ENCODE data around the gene SNAP25.

Gene SNAP25

GRCh38 chr20:10306440-10307358 is 88.1 kb downstream of the SNAP25 start:
- H3K9me3 ChIP-seq (ENCODE audit: control insufficient read depth, low read length), result no peaks in the 10 kb centered on the region
- peaks cover 23% of the 10 kb centered on the region for H3K4me1 ChIP-seq (ENCODE audit: control insufficient read depth, insufficient read depth, low read length, poor library complexity, severe bottlenecking)
- 50 to 77% methylated on average over 1 to 3 of the region's 3 CpGs for WGBS, 2 experiments (ENCODE audit: insufficient coverage in 2 of 2)
- no peaks in the 10 kb centered on the region for H3K36me3 ChIP-seq (ENCODE audit: control insufficient read depth, insufficient read depth, low read length)
- no peak overlapping the region for H3K4me3 ChIP-seq (ENCODE audit: extremely low read depth, insufficient read depth, low read length, poor library complexity, severe bottlenecking)
- no peak overlapping the region for H3K27ac ChIP-seq (ENCODE audit: low read depth, low read length, severe bottlenecking)

- H3K4me3 ChIP-seq (ENCODE audit: extremely low read depth, insufficient read depth, low read length, poor library complexity, severe bottlenecking), result no peak overlapping the region
Observed at GRCh38 chr20:10307359-10307735, 88.7 kb downstream of the SNAP25 start.

GRCh38 chr20:10308652-10309051 is 90.0 kb downstream of the SNAP25 start:
- Histone ChIP-seq H3K4me3 (ENCODE audit: extremely low read depth, insufficient read depth, low read length, poor library complexity, severe bottlenecking) (no peak overlapping the region), H3K27ac (ENCODE audit: low read depth, low read length, severe bottlenecking) (no peak overlapping the region), H3K9me3 (ENCODE audit: control insufficient read depth, low read length) (no peaks in the 10 kb centered on the region), H3K4me1 (ENCODE audit: control insufficient read depth, insufficient read depth, low read length, poor library complexity, severe bottlenecking) (peaks cover 29% of the 10 kb centered on the region), H3K36me3 (ENCODE audit: control insufficient read depth, insufficient read depth, low read length) (no peaks in the 10 kb centered on the region)
- WGBS, 2 experiments (ENCODE audit: insufficient coverage in 2 of 2), result 50% methylated on average over 2 of the region's 2 CpGs

More at GRCh38 chr20:10307359-10307735, 88.7 kb downstream of the SNAP25 start:
- peaks cover 23% of the 10 kb centered on the region for H3K4me1 ChIP-seq (ENCODE audit: control insufficient read depth, insufficient read depth, low read length, poor library complexity, severe bottlenecking)
- no peaks in the 10 kb centered on the region for H3K9me3 ChIP-seq (ENCODE audit: control insufficient read depth, low read length)
- H3K27ac ChIP-seq (ENCODE audit: low read depth, low read length, severe bottlenecking), result peak overlapping the region; percentile 55
- H3K36me3 ChIP-seq (ENCODE audit: control insufficient read depth, insufficient read depth, low read length), result no peaks in the 10 kb centered on the region
- WGBS, 2 experiments (ENCODE audit: insufficient coverage in 2 of 2), result no CpG with 5 or more reads among the region's 3 CpGs

GRCh38 chr20:10309326-10309725 is 90.7 kb downstream of the SNAP25 start:
- Histone ChIP-seq H3K36me3 (ENCODE audit: control insufficient read depth, insufficient read depth, low read length) (no peaks in the 10 kb centered on the region), H3K27ac (ENCODE audit: low read depth, low read length, severe bottlenecking) (no peak overlapping the region), H3K4me3 (ENCODE audit: extremely low read depth, insufficient read depth, low read length, poor library complexity, severe bottlenecking) (no peak overlapping the region), H3K4me1 (ENCODE audit: control insufficient read depth, insufficient read depth, low read length, poor library complexity, severe bottlenecking) (peaks cover 31% of the 10 kb centered on the region), H3K9me3 (ENCODE audit: control insufficient read depth, low read length) (no peaks in the 10 kb centered on the region)
- whole genome bisulfite sequencing, 2 experiments (ENCODE audit: insufficient coverage in 2 of 2), result 83% methylated on average over 1 of the region's 2 CpGs; no CpG with 5 or more reads in 1 of the 2 experiments

GRCh38 chr20:10312111-10312510 is 93.5 kb downstream of the SNAP25 start:
- peaks cover 13% of the 10 kb centered on the region for H3K9me3 ChIP-seq (ENCODE audit: control insufficient read depth, low read length)
- no CpG with 5 or more reads among the region's 1 CpG for WGBS, 2 experiments (ENCODE audit: insufficient coverage in 2 of 2)
- H3K27ac ChIP-seq (ENCODE audit: low read depth, low read length, severe bottlenecking), result no peak overlapping the region
- peaks cover 31% of the 10 kb centered on the region for H3K4me1 ChIP-seq (ENCODE audit: control insufficient read depth, insufficient read depth, low read length, poor library complexity, severe bottlenecking)
- H3K36me3 ChIP-seq (ENCODE audit: control insufficient read depth, insufficient read depth, low read length), result no peaks in the 10 kb centered on the region
- H3K4me3 ChIP-seq (ENCODE audit: extremely low read depth, insufficient read depth, low read length, poor library complexity, severe bottlenecking), result no peak overlapping the region

- H3K27ac ChIP-seq (ENCODE audit: low read depth, low read length, severe bottlenecking), result no peak overlapping the region
- no peak overlapping the region for H3K4me3 ChIP-seq (ENCODE audit: extremely low read depth, insufficient read depth, low read length, poor library complexity, severe bottlenecking)
- H3K9me3 ChIP-seq (ENCODE audit: control insufficient read depth, low read length), result peaks cover 15% of the 10 kb centered on the region
- peaks cover 29% of the 10 kb centered on the region for H3K4me1 ChIP-seq (ENCODE audit: control insufficient read depth, insufficient read depth, low read length, poor library complexity, severe bottlenecking)
- no peaks in the 10 kb centered on the region for H3K36me3 ChIP-seq (ENCODE audit: control insufficient read depth, insufficient read depth, low read length)
Observed at GRCh38 chr20:10313215-10313614, 94.6 kb downstream of the SNAP25 start.

GRCh38 chr20:10313701-10314100 is 95.1 kb downstream of the SNAP25 start:
- Histone ChIP-seq H3K4me3 (ENCODE audit: extremely low read depth, insufficient read depth, low read length, poor library complexity, severe bottlenecking) (no peak overlapping the region), H3K27ac (ENCODE audit: low read depth, low read length, severe bottlenecking) (peak overlapping the region; percentile 7), H3K36me3 (ENCODE audit: control insufficient read depth, insufficient read depth, low read length) (no peaks in the 10 kb centered on the region), H3K4me1 (ENCODE audit: control insufficient read depth, insufficient read depth, low read length, poor library complexity, severe bottlenecking) (peaks cover 29% of the 10 kb centered on the region), H3K9me3 (ENCODE audit: control insufficient read depth, low read length) (peaks cover 15% of the 10 kb centered on the region)
- 25 to 33% methylated on average over 1 to 3 of the region's 3 CpGs for WGBS, 2 experiments (ENCODE audit: insufficient coverage in 2 of 2)

GRCh38 chr20:10314198-10314597 is 95.6 kb downstream of the SNAP25 start:
- Histone ChIP-seq H3K9me3 (ENCODE audit: control insufficient read depth, low read length) (peaks cover 15% of the 10 kb centered on the region), H3K4me3 (ENCODE audit: extremely low read depth, insufficient read depth, low read length, poor library complexity, severe bottlenecking) (no peak overlapping the region), H3K4me1 (ENCODE audit: control insufficient read depth, insufficient read depth, low read length, poor library complexity, severe bottlenecking) (peaks cover 25% of the 10 kb centered on the region), H3K36me3 (ENCODE audit: control insufficient read depth, insufficient read depth, low read length) (no peaks in the 10 kb centered on the region), H3K27ac (ENCODE audit: low read depth, low read length, severe bottlenecking) (peak overlapping the region; percentile 7)
- WGBS, 2 experiments (ENCODE audit: insufficient coverage in 2 of 2), result 33 to 40% methylated on average over 1 to 2 of the region's 2 CpGs

GRCh38 chr20:10315138-10315537 is 96.5 kb downstream of the SNAP25 start:
- Histone ChIP-seq H3K9me3 (ENCODE audit: control insufficient read depth, low read length) (peaks cover 15% of the 10 kb centered on the region), H3K4me1 (ENCODE audit: control insufficient read depth, insufficient read depth, low read length, poor library complexity, severe bottlenecking) (peaks cover 18% of the 10 kb centered on the region), H3K36me3 (ENCODE audit: control insufficient read depth, insufficient read depth, low read length) (no peaks in the 10 kb centered on the region), H3K4me3 (ENCODE audit: extremely low read depth, insufficient read depth, low read length, poor library complexity, severe bottlenecking) (no peak overlapping the region), H3K27ac (ENCODE audit: low read depth, low read length, severe bottlenecking) (no peak overlapping the region)
- 66 to 79% methylated on average over 4 to 5 of the region's 5 CpGs for WGBS, 2 experiments (ENCODE audit: insufficient coverage in 2 of 2)

GRCh38 chr20:10316582-10316981 is 98.0 kb downstream of the SNAP25 start:
- H3K27ac ChIP-seq (ENCODE audit: low read depth, low read length, severe bottlenecking), result no peak overlapping the region
- no peaks in the 10 kb centered on the region for H3K36me3 ChIP-seq (ENCODE audit: control insufficient read depth, insufficient read depth, low read length)
- peaks cover 21% of the 10 kb centered on the region for H3K4me1 ChIP-seq (ENCODE audit: control insufficient read depth, insufficient read depth, low read length, poor library complexity, severe bottlenecking)
- H3K9me3 ChIP-seq (ENCODE audit: control insufficient read depth, low read length), result peaks cover 15% of the 10 kb centered on the region
- 81 to 83% methylated on average over 2 of the region's 2 CpGs for WGBS, 2 experiments (ENCODE audit: insufficient coverage in 2 of 2)
- H3K4me3 ChIP-seq (ENCODE audit: extremely low read depth, insufficient read depth, low read length, poor library complexity, severe bottlenecking), result no peak overlapping the region
